Endothelial cell of umbilical vein (primary cell): ENCODE results near the gene ANXA2R. TPM values are rescaled to one million over a fixed set of nuclear protein-coding genes. Genes with fewer than 3 reads are reported as not detected.

Source experiments
- BruUV-seq: library from RNA; stranded (reverse); fragments of 400-500 nt; replicated peaks from 2 replicates; lab custom pipeline; 2021; lab: Mats Ljungman, UMichigan
- CTCF ChIA-PET: fragments of 300-600, 350-600 bp; sonication (Branson Sonifier 250); formaldehyde crosslinking; loops from one replicate; lab custom pipeline; 2021; ENCODE audit warnings: antibody characterized with exemption, inconsistent platforms; lab: Charles Lee
- POLR2A ChIA-PET: fragments of 300-600, 350-600 bp; sonication (Branson Sonifier 250); formaldehyde crosslinking; loops from one replicate; lab custom pipeline; 2021; ENCODE audit warnings: antibody characterized with exemption, inconsistent platforms; lab: Charles Lee
- DNase-seq: peaks from one replicate; pipeline ENCODE4 v3.0.0-alpha.2; 2011; ENCODE audit warnings: low read depth, low spot score
- FAIRE-seq: peaks from 2 replicates; lab custom pipeline; 2011; peaks lifted over from hg19 to GRCh38; lab: Jason Lieb, UNC
- H2AFZ ChIP-seq: 2 replicates; pipeline ENCODE4 v1.6.0; 2012; ENCODE audit warnings: low read depth, low read length, control low read depth, inconsistent platforms
- H3K27ac ChIP-seq: 2 replicates; pipeline ENCODE4 v1.5.1; 2011; ENCODE audit warnings: low read depth, mild to moderate bottlenecking, control low read depth, low read length, moderate library complexity; ENCODE audit not compliant: insufficient read depth
- H3K27me3 ChIP-seq, 2 experiments: 2 replicates each; pipeline versions ENCODE4 v1.6.0 to v1.6.1; 2011; ENCODE audit warnings: low read length in 2 of 2, mixed read lengths in 1 of 2; ENCODE audit not compliant: control insufficient read depth in 2 of 2, insufficient read depth in 2 of 2
- H3K36me3 ChIP-seq, 2 experiments: 2 replicates in 1 of 2; 3 replicates in 1 of 2; pipeline ENCODE4 v1.5.1; 2011; ENCODE audit warnings: low read length in 2 of 2, mild to moderate bottlenecking in 1 of 2, moderate library complexity in 1 of 2; ENCODE audit not compliant: control insufficient read depth in 2 of 2, insufficient read depth in 2 of 2; ENCODE audit errors: extremely low read depth in 1 of 2
- H3K4me1 ChIP-seq: 3 replicates; pipeline ENCODE4 v1.5.1; 2011; ENCODE audit warnings: mild to moderate bottlenecking, low read length; ENCODE audit not compliant: control insufficient read depth, insufficient read depth; ENCODE audit errors: extremely low read depth
- H3K4me2 ChIP-seq: 2 replicates; pipeline ENCODE4 v1.6.1; 2011; ENCODE audit warnings: low read length, control low read depth, mixed read lengths; ENCODE audit not compliant: insufficient read depth
- H3K4me3 ChIP-seq, 3 experiments: fragments of 200-600 bp in 1 of 3; sonication (generic), shearing (Covaris generic) in 1 of 3; replicated peaks in 1 of 3; 2 replicates each; pipeline ENCODE4 v1.5.1; 2011 to 2016; ENCODE audit warnings: control low read depth in 3 of 3, low read length in 3 of 3, mild to moderate bottlenecking in 2 of 3, inconsistent platforms in 1 of 3, low read depth in 1 of 3, moderate library complexity in 1 of 3; ENCODE audit not compliant: insufficient read depth in 1 of 3
- H3K79me2 ChIP-seq: 2 replicates; pipeline ENCODE4 v1.6.0; 2012; ENCODE audit warnings: low read length, inconsistent platforms; ENCODE audit not compliant: control insufficient read depth, insufficient read depth
- H3K9ac ChIP-seq: replicated peaks from 2 replicates; pipeline ENCODE3; 2011; ENCODE audit warnings: low read length, control low read depth; ENCODE audit not compliant: insufficient read depth; ENCODE audit errors: extremely low read depth
- H3K9me1 ChIP-seq: replicated peaks from 3 replicates; pipeline ENCODE4 v1.6.0; 2011; ENCODE audit warnings: mild to moderate bottlenecking, low read length; ENCODE audit not compliant: control insufficient read depth, insufficient read depth; ENCODE audit errors: extremely low read depth
- H3K9me3 ChIP-seq: replicated peaks from 2 replicates; pipeline ENCODE4 v1.5.1; 2012; ENCODE audit warnings: low read length, inconsistent platforms; ENCODE audit not compliant: control insufficient read depth, insufficient read depth
- H4K20me1 ChIP-seq: replicated peaks from 2 replicates; pipeline ENCODE3; 2011; ENCODE audit warnings: mild to moderate bottlenecking, low read length; ENCODE audit not compliant: control insufficient read depth, insufficient read depth; ENCODE audit errors: extremely low read depth
- CTCF ChIP-seq, 2 donors: IDR thresholded peaks; 1 replicate in 1 of 2; 2 replicates in 1 of 2; pipeline ENCODE4 v1.5.1; 2011; ENCODE audit warnings: low read length in 2 of 2, mild to moderate bottlenecking in 2 of 2, moderate library complexity in 2 of 2, control low read depth in 1 of 2, inconsistent platforms in 1 of 2, low read depth in 1 of 2; ENCODE audit not compliant: insufficient read depth in 1 of 2; ENCODE audit errors: extremely low read depth in 1 of 2
- EZH2 ChIP-seq: IDR thresholded peaks from 2 replicates; pipeline ENCODE4 v1.6.1; 2012; ENCODE audit warnings: borderline replicate concordance, low read depth, mild to moderate bottlenecking, moderate library complexity, low read length, inconsistent platforms; ENCODE audit not compliant: severe bottlenecking
- FOS ChIP-seq: IDR thresholded peaks from 2 replicates; pipeline ENCODE4 v1.6.1; 2011; ENCODE audit warnings: mild to moderate bottlenecking, low read length, moderate library complexity, borderline replicate concordance; ENCODE audit not compliant: insufficient read depth
- GATA2 ChIP-seq: IDR thresholded peaks from 2 replicates; pipeline ENCODE4 v1.7.0; 2011; ENCODE audit warnings: low read depth, mild to moderate bottlenecking, moderate library complexity, mixed read lengths, low read length; ENCODE audit not compliant: insufficient read length, insufficient read depth
- JUN ChIP-seq: IDR thresholded peaks from 2 replicates; pipeline ENCODE4 v1.6.1; 2011; ENCODE audit warnings: borderline replicate concordance, low read depth; ENCODE audit not compliant: insufficient read length, insufficient read depth
- MAX ChIP-seq: IDR thresholded peaks from 2 replicates; pipeline ENCODE4 v1.6.1; 2011; ENCODE audit not compliant: insufficient read depth, insufficient read length
- MYC ChIP-seq: IDR thresholded peaks from one replicate; pipeline ENCODE4 v1.6.1; 2011; ENCODE audit warnings: mild to moderate bottlenecking, low read depth, low read length
- POLR2A ChIP-seq: IDR thresholded peaks from 2 replicates; pipeline ENCODE4 v1.6.1; 2012; ENCODE audit warnings: low read depth, mild to moderate bottlenecking, control low read depth, low read length
- POLR2AphosphoS5 ChIP-seq: IDR thresholded peaks from 2 replicates; pipeline ENCODE4 v1.6.1; 2012; ENCODE audit warnings: low read depth, mild to moderate bottlenecking, control low read depth, low read length, moderate library complexity; ENCODE audit not compliant: insufficient read depth
- dilution Hi-C: fragments of 300-500 bp; cut with MboI; formaldehyde crosslinking; loops from one replicate; pipeline ENCODE4 v1.15.0; 2019; ENCODE audit warnings: low sequenced_read_pairs; ENCODE audit not compliant: extremely low pct_ligation_motif_present
- intact Hi-C: fragments of 100-400 bp; cut with micrococcal nuclease; formaldehyde crosslinking; loops from one replicate; pipeline ENCODE4 v1.10.0; 2022
- polyA plus RNA-seq, 4 experiments: library from polyadenylated mRNA; depleted of rRNA in 3 of 4; stranded (reverse) in 3 of 4; unstranded in 1 of 4; fragments of >200 nt; gene quantifications; 2 replicates each; pipeline versions ENCODE4 v1.2.1 to v1.2.3, GENCODE V29; 2011 to 2012; ENCODE audit warnings: missing spikeins in 1 of 4
- total RNA-seq: library from RNA; stranded (reverse); gene quantifications from 2 replicates; pipeline ENCODE4 v1.2.3, GENCODE V29; 2021

Gene ANXA2R
- total and polyA plus RNA-seq, 2 donors (not counting 3 experiments of a cell fraction or from before 2014, with no cell fraction given): 6.6 to 10.4 TPM

DNA sequence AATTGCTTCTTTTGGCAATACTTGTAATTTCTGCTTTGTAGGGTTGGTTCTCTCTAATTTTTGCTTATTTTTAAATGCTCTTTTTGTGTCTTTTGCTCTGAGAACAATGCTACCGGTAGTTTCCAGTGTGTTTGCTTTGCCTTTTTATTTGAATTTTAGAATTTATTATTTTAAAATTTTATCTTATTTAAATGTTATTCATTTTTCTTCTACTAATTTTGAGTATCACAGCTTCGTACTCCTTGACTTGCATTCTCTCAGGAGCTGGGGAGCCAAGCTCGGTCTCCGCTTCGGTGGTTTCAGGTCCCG is 45.9 kb downstream of the ANXA2R start:
- no peaks in the 10 kb centered on the region for H4K20me1 ChIP-seq
- H3K4me2 ChIP-seq: peak overlapping the region; percentile 91
- CTCF ChIA-PET: interaction anchor here (0.9 to 10.0 kb wide), 12 partner anchors 10 to 127 kb away, joined by 3 to 175 read pairs (median 32); partner anchors contain the start of gene ANXA2R
- H3K9ac ChIP-seq: peak overlapping the region; percentile 86
- H3K4me1 ChIP-seq: peaks cover 32% of the 10 kb centered on the region
- H3K79me2 ChIP-seq: peaks cover 46% of the 10 kb centered on the region
- FAIRE-seq (no peak), DNase-seq (no peak)
- no peaks in the 10 kb centered on the region for H3K27me3 ChIP-seq
- H3K27ac ChIP-seq: peak overlapping the region; percentile 98
- intact Hi-C loops: loop anchor here (2.0 kb wide), 1 partner anchor 127 kb away; the partner anchor contains the start of gene ZNF131
- POLR2A ChIA-PET: interaction anchor here (0.9 to 4.4 kb wide), 10 partner anchors 14 to 127 kb away, joined by 3 to 22 read pairs (median 6); no protein-coding TSS in a partner anchor
- no TSS peak for BruUV-seq
- no peaks in the 10 kb centered on the region for H3K9me1 ChIP-seq
- peak overlapping the region; percentile 59 to 94 (median 61) for H3K4me3 ChIP-seq
- H3K9me3 ChIP-seq: no peaks in the 10 kb centered on the region
- TF ChIP-seq JUN (no peak), GATA2 (no peak), POLR2AphosphoS5 (no peak), CTCF (IDR thresholded peaks at IDR 0.05; ENCODE audit: extremely low read depth in 1 of 2, insufficient read depth in 1 of 2, low read depth in 1 of 2, low read length in 2 of 2) (no peak), MAX (no peak), FOS (no peak), MYC (no peak), EZH2 (no peak), POLR2A (no peak)
- no peaks in the 10 kb centered on the region for H3K36me3 ChIP-seq
- H2AFZ ChIP-seq: no peak overlapping the region
- dilution Hi-C loops: no loop called here
